OCI-LY3 (cell line): ENCODE data around the gene TMEM184B.

Experiments
- EZH2phosphoT487 ChIP-seq: fragments of 200-600 bp; shearing (Covaris generic); IDR thresholded peaks from 2 replicates; pipeline ENCODE4 v1.6.1; 2018; ENCODE audit warnings: antibody characterized with exemption, mixed run types, low read depth
- TF ChIP-seq, protein P1 (sequence below): fragments of 200-600, 300-600 bp; sonication (generic); IDR thresholded peaks from 2 replicates; pipeline ENCODE4 v1.5.1; 2014; ENCODE audit warnings: antibody characterized with exemption, low read length, low read depth

DNA sequence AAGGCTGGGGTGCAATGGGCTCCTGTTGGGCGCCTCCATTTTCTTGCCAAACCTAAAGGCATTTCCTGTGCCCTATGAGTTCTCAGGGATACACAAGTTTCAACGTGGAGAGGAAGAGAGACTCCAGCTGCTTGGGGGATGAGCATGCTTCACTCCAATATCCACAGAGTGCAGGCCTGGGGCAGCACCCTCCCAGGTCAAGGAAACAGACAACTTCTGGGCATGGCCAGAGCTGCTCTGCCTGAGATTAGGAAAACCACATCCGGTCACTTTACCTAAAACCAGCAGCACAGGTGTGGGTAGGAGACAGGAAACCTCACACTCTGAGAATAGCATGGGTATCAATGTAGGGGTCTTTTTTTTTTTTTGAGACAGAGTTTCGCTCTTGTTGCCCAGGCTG, 28.7 kb downstream of the TMEM184B start:
- TF ChIP-seq, protein P1, sequence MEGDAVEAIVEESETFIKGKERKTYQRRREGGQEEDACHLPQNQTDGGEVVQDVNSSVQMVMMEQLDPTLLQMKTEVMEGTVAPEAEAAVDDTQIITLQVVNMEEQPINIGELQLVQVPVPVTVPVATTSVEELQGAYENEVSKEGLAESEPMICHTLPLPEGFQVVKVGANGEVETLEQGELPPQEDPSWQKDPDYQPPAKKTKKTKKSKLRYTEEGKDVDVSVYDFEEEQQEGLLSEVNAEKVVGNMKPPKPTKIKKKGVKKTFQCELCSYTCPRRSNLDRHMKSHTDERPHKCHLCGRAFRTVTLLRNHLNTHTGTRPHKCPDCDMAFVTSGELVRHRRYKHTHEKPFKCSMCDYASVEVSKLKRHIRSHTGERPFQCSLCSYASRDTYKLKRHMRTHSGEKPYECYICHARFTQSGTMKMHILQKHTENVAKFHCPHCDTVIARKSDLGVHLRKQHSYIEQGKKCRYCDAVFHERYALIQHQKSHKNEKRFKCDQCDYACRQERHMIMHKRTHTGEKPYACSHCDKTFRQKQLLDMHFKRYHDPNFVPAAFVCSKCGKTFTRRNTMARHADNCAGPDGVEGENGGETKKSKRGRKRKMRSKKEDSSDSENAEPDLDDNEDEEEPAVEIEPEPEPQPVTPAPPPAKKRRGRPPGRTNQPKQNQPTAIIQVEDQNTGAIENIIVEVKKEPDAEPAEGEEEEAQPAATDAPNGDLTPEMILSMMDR, result no peak
- TF ChIP-seq EZH2phosphoT487, result no peak
